Uterus (tissue), 4 donors: Measurements from ENCODE around the gene S1PR2. TPM values are rescaled to one million over a fixed set of nuclear protein-coding genes. Genes with fewer than 3 reads are reported as not detected.
A peak's percentile ranks its signal among the peaks of the same experiment; 100 is the strongest.

ENCODE experiments used
- DNase-seq, 2 donors: peaks; one replicate each; pipeline ENCODE4 v3.0.0-alpha.2; 2019 to 2020
- H3K27ac ChIP-seq, 2 donors: fragments of 200-600 bp; sonication (generic); 1 replicate in 1 of 2; 2 replicates in 1 of 2; pipeline ENCODE4 v1.5.1; 2016 to 2018
- H3K27me3 ChIP-seq, 2 donors: fragments of 200-600 bp; sonication (generic); one replicate each; pipeline ENCODE4 v1.5.1; 2018 to 2019; ENCODE audit warnings: control low read depth in 1 of 2
- H3K36me3 ChIP-seq, 2 donors: fragments of 200-600 bp; sonication (generic); one replicate each; pipeline ENCODE4 v1.5.1; 2019; ENCODE audit warnings: control low read depth in 1 of 2
- H3K4me1 ChIP-seq, 2 donors: fragments of 200-600 bp; sonication (generic); one replicate each; pipeline ENCODE4 v1.5.1; 2018 to 2019; ENCODE audit warnings: control low read depth in 1 of 2
- H3K4me3 ChIP-seq, 2 donors: fragments of 200-600 bp; sonication (generic); 1 replicate in 1 of 2; 2 replicates in 1 of 2; pipeline ENCODE4 v1.5.1; 2018 to 2019; ENCODE audit warnings: mild to moderate bottlenecking in 1 of 2
- H3K9me3 ChIP-seq, 2 donors: fragments of 200-600 bp; sonication (generic); one replicate each; pipeline ENCODE4 v1.5.1; 2019; ENCODE audit warnings: control low read depth in 1 of 2
- CTCF ChIP-seq, 4 experiments: fragments of 200-600 bp in 2 of 4; fragments of 450-650 bp in 2 of 4; sonication (generic) in 2 of 4; IDR thresholded peaks; one replicate each; pipeline ENCODE4 v1.5.1; 2016 to 2019; ENCODE audit warnings: antibody characterized with exemption in 4 of 4, mild to moderate bottlenecking in 2 of 4, moderate library complexity in 1 of 4
- POLR2A ChIP-seq, 2 donors: fragments of 450-650 bp; IDR thresholded peaks; one replicate each; pipeline ENCODE4 v1.6.1; 2016; ENCODE audit warnings: antibody characterized with exemption in 2 of 2, mild to moderate bottlenecking in 1 of 2, moderate library complexity in 1 of 2
- intact Hi-C: fragments of 100-400 bp; cut with DNase I; formaldehyde crosslinking; loops from one replicate; pipeline ENCODE4 v1.15.1; 2023; ENCODE audit warnings: low total_unique reads
- total RNA-seq, 4 donors: library from RNA; depleted of rRNA in 3 of 4; stranded (reverse); fragments of >200 nt in 3 of 4; gene quantifications; one replicate each; pipeline versions ENCODE4 v1.1.0 to v1.2.4, GENCODE V29; 2014 to 2023
- donor health status: DM: yes; HTN: yes; CAD: no.

Gene S1PR2
- 10 to 100 TPM in 3 of 4 donors, 1 to 10 TPM in 1; 1.3 to 32.5 (median 17.3) TPM for total RNA-seq

DNA sequence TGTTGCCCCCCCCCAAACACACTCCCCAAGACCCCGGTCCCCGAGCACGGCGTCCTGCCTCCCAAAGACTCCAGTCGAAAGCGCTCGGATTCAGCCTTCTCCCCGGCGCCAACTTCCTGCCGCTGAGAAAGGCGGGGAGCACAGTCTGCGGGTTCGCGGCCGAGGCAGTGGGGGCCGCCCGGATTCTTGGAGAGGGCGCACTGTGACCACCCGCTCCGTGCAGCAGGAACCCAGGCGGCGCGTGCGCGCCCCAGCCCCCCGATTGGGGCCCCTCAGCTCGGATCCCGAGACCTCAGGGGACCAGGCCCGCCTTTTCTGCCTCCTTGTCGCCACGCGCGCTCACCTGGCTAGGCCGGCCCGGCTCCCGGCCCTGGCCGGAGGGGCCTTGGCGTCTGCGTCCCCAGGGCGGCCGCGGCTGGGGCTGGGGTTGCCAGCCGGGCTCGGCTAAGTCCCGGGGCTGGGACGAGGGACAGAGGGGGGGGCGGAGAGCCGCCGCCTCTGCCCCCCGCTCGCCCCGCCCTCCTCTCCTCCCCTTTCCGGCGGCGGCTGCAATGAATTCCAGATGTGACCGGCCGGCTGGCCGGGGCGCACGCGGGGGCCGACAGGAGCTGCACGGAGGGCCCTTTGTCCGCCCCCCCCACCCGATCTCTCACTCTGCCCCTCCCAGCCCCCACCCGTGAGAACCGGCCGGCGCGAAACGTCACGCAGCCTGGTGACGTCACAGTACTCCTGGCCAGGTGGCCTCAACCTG lies at the start of gene S1PR2:
TSS of gene S1PR2 (minus strand) at position 471 of the 751 bp plus-strand sequence. CDS start 6,426 bp downstream, outside the sequence.
- peak in 1 of 4 experiments; percentile 1 for TF ChIP-seq CTCF (IDR thresholded peaks at IDR 0.05)
- peak in 1 of 2 donors; percentile 77 for TF ChIP-seq POLR2A (IDR thresholded peaks at IDR 0.05)
- Histone ChIP-seq H3K4me3 (peak within 1 kb of the TSS; percentile 65 to 85), H3K27me3 (no peaks in the 10 kb centered on the region), H3K9me3 (no peaks in the 10 kb centered on the region), H3K36me3 (no peaks in the 10 kb centered on the region), H3K27ac (peak within 1 kb of the TSS; percentile 82 to 89), H3K4me1 (peaks cover 3 to 8% of the 10 kb centered on the region in 2 donors)
- intact Hi-C loops: no loop called here
- peak; percentile 80 to 88 for DNase-seq

DNA sequence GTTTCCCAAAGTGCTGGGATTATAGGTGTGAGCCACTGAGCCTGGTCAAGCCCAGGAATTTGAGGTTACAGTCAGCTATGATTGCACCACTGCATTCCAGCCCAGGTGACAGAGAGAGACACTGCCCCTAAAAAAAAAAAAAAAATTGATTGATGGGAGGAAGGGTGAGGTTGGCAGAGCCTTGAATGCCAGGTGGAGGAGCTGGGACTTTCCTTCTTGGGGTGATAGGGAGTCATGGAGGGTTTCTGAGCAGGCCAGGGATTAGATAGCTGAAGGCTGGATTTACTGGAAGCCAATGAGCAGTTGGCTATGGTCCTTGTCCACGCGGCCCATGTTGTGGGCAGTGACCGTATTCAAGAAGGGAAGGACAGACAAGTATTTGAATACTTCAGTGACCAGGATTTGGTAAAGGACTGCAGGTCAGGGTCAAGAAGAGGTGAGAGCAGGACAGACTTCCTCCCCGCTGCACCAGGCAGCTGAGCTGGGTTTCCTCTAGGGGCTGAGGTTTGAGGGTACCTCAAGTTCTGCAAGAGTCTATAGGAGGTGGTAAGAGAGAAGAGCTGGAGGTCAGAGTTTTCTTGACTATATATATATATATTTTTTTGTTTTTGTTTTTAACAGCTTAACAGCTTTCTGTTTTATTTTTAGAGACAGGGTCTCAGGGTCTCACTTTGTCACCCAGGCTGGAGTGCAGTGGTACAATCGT lies 48.8 kb upstream of the S1PR2 start:
- Histone ChIP-seq H3K4me1 (no peaks in the 10 kb centered on the region), H3K27me3 (no peaks in the 10 kb centered on the region), H3K4me3 (no peak overlapping the region), H3K36me3 (no peaks in the 10 kb centered on the region), H3K9me3 (no peaks in the 10 kb centered on the region), H3K27ac (no peak overlapping the region)
- intact Hi-C loops: no loop called here
- no peak for DNase-seq
- TF ChIP-seq CTCF (IDR thresholded peaks at IDR 0.05) (no peak), POLR2A (IDR thresholded peaks at IDR 0.05) (no peak)

DNA sequence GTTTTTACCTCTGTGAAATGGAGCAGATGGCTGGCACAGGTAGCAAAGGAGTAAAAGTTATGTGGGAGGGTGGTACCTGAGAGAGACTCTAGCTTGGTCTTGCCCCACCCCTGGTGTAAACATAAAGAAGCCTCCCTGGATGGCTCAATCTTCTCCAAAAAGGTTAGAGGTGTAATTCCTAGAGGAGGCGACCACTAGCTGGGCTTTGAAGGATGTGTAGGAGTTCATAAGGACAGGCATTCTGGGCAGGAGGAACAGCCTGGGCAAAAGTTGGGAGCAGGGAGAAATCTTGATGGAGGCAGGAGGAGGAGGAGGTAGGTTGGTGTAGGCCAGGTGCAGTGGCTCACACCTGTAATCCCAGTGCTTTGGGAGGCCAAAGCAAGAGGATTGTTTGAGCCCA lies 47.8 kb upstream of the S1PR2 start:
- H3K27ac ChIP-seq: no peak overlapping the region
- DNase-seq: no peak
- no peaks in the 10 kb centered on the region for H3K9me3 ChIP-seq
- H3K27me3 ChIP-seq: no peaks in the 10 kb centered on the region
- intact Hi-C loops: no loop called here
- no peaks in the 10 kb centered on the region for H3K4me1 ChIP-seq
- TF ChIP-seq CTCF (IDR thresholded peaks at IDR 0.05) (no peak), POLR2A (IDR thresholded peaks at IDR 0.05) (no peak)
- no peak overlapping the region for H3K4me3 ChIP-seq
- no peaks in the 10 kb centered on the region for H3K36me3 ChIP-seq

GRCh38 chr19:10277795-10278589 lies 46.9 kb upstream of the S1PR2 start:
- Histone ChIP-seq H3K4me1 (no peaks in the 10 kb centered on the region), H3K4me3 (no peak overlapping the region), H3K9me3 (no peaks in the 10 kb centered on the region), H3K27ac (no peak overlapping the region), H3K27me3 (no peaks in the 10 kb centered on the region), H3K36me3 (no peaks in the 10 kb centered on the region)
- TF ChIP-seq POLR2A (IDR thresholded peaks at IDR 0.05) (no peak), CTCF (IDR thresholded peaks at IDR 0.05) (no peak)
- intact Hi-C loops: no loop called here
- DNase-seq: no peak
